Measurements from ENCODE around the gene TIMM23B. TPM values are rescaled to one million over a fixed set of nuclear protein-coding genes. Genes with fewer than 3 reads are reported as not detected.
"Not testable (repeated sequence)": the region's sequence is repeated elsewhere in the genome, so short reads cannot be mapped to it uniquely, and the experiment has no call there.

The TIMM23B gene
- total RNA-seq, 2 experiments from 2014 or later: 25.4 to 31.4 TPM

DNA sequence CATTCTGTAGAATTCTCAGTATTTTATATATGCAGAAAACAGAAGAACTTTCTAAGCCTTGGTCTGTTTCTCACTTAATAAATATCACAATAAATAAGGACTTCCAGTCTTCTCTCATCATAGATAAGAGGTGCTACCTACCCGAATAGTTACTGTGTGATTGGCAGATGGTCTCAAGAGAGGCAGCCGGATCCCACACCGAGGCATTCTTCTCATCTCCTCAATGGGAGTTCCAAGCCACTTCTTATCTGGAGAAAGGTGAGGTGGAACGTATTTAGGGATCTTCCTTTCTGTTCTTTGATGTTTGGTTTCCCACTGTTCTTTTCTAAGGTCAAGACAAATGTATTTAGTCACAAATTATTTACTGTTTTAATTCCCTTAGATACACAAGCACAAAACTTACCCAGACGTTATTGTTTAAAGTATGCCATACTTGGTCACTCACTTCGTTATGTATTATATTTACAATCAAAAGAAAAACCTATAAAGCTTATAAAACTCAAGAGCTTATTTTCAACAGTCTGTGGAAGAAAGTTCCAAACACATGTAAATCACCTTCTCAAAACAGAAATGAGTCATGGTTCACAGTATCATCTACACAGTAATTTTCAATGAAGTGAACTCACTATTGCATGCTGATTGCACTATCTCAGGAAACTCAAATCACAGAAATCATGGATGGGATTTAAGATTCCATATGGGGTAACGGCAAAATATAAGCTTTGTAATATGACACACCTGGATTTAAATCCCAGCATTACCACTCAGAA lies 9.7 kb upstream of the TIMM23B start:
- H3K79me2 ChIP-seq (ENCODE audit: insufficient read depth, low read depth, low read length); H3K4me1 ChIP-seq (ENCODE audit: insufficient read depth, low read length, poor library complexity, severe bottlenecking); H3K9me3 ChIP-seq (ENCODE audit: low read length); CTCF ChIA-PET (ENCODE audit: unreplicated experiment); DNase-seq (ENCODE audit: low spot score); BruUV-seq (replicated peaks); H3K4me3 ChIP-seq (ENCODE audit: low read depth, low read length, poor library complexity, severe bottlenecking); intact Hi-C loops (cut with micrococcal nuclease; ENCODE audit: unreplicated experiment); H4K20me1 ChIP-seq (ENCODE audit: insufficient read depth, low read length); POLR2A ChIA-PET; H2AFZ ChIP-seq (ENCODE audit: low read length); H3K27ac ChIP-seq (ENCODE audit: low read depth, low read length, poor library complexity, severe bottlenecking); H3K36me3 ChIP-seq (ENCODE audit: insufficient read depth, low read length); H3K9me2 ChIP-seq (ENCODE audit: insufficient read depth, low read length); H3K4me2 ChIP-seq (ENCODE audit: low read length): not testable (repeated sequence)

- peak overlapping the region; percentile 64; the same call in 1 of the 2 replicates for H2AFZ ChIP-seq (ENCODE audit: low read length)
- CTCF ChIA-PET (ENCODE audit: unreplicated experiment): not testable (repeated sequence)
- peaks cover 59% of the 10 kb centered on the region for H3K79me2 ChIP-seq (ENCODE audit: insufficient read depth, low read depth, low read length)
Observed at GRCh38 chr10:49942339-49942705, 469 bp downstream of the TIMM23B start.

GRCh38 chr10:49943607-49944006 lies 1.8 kb downstream of the TIMM23B start:
- H3K4me2 ChIP-seq (ENCODE audit: low read length): peak overlapping the region; percentile 83

More at GRCh38 chr10:49942339-49942705, 469 bp downstream of the TIMM23B start:
- H3K9me3 ChIP-seq (ENCODE audit: low read length); H4K20me1 ChIP-seq (ENCODE audit: insufficient read depth, low read length); intact Hi-C loops (cut with micrococcal nuclease; ENCODE audit: unreplicated experiment); H3K9me2 ChIP-seq (ENCODE audit: insufficient read depth, low read length); H3K4me1 ChIP-seq (ENCODE audit: insufficient read depth, low read length, poor library complexity, severe bottlenecking): not testable (repeated sequence)
- DNase-seq (ENCODE audit: low spot score): peak; percentile 8
- TSS peak; percentile 76 for BruUV-seq (replicated peaks)
- Histone ChIP-seq H3K27ac (ENCODE audit: low read depth, low read length, poor library complexity, severe bottlenecking) (peak overlapping the region; percentile 60), H3K4me2 (ENCODE audit: low read length) (peak overlapping the region; percentile 83), H3K4me3 (ENCODE audit: low read depth, low read length, poor library complexity, severe bottlenecking) (peak overlapping the region; percentile 85), H3K36me3 (ENCODE audit: insufficient read depth, low read length) (peaks cover 22% of the 10 kb centered on the region)
- POLR2A ChIA-PET: interaction anchor here (0.6 kb wide), 1 partner anchor 14 kb away, joined by 3 read pairs; no protein-coding TSS in a partner anchor

GRCh38 chr10:49948142-49948541 lies 6.3 kb downstream of the TIMM23B start:
- H3K9me2 ChIP-seq (ENCODE audit: insufficient read depth, low read length); H3K27ac ChIP-seq (ENCODE audit: low read depth, low read length, poor library complexity, severe bottlenecking); H3K4me1 ChIP-seq (ENCODE audit: insufficient read depth, low read length, poor library complexity, severe bottlenecking); H4K20me1 ChIP-seq (ENCODE audit: insufficient read depth, low read length); H3K9me3 ChIP-seq (ENCODE audit: low read length); H2AFZ ChIP-seq (ENCODE audit: low read length); POLR2A ChIA-PET; H3K4me3 ChIP-seq (ENCODE audit: low read depth, low read length, poor library complexity, severe bottlenecking); H3K4me2 ChIP-seq (ENCODE audit: low read length); BruUV-seq (replicated peaks); intact Hi-C loops (cut with micrococcal nuclease; ENCODE audit: unreplicated experiment); DNase-seq (ENCODE audit: low spot score); CTCF ChIA-PET (ENCODE audit: unreplicated experiment): not testable (repeated sequence)
- Histone ChIP-seq H3K36me3 (ENCODE audit: insufficient read depth, low read length) (peaks cover 31% of the 10 kb centered on the region), H3K79me2 (ENCODE audit: insufficient read depth, low read depth, low read length) (peaks cover 43% of the 10 kb centered on the region)

More at GRCh38 chr10:49943607-49944006, 1.8 kb downstream of the TIMM23B start:
- DNase-seq (ENCODE audit: low spot score); H2AFZ ChIP-seq (ENCODE audit: low read length); CTCF ChIA-PET (ENCODE audit: unreplicated experiment); H3K9me3 ChIP-seq (ENCODE audit: low read length); H3K27ac ChIP-seq (ENCODE audit: low read depth, low read length, poor library complexity, severe bottlenecking); H3K9me2 ChIP-seq (ENCODE audit: insufficient read depth, low read length); H4K20me1 ChIP-seq (ENCODE audit: insufficient read depth, low read length); H3K4me1 ChIP-seq (ENCODE audit: insufficient read depth, low read length, poor library complexity, severe bottlenecking); intact Hi-C loops (cut with micrococcal nuclease; ENCODE audit: unreplicated experiment); BruUV-seq (replicated peaks): not testable (repeated sequence)
- POLR2A ChIA-PET: interaction anchor here (0.6 to 0.8 kb wide), 4 partner anchors 21 to 854 kb away, joined by 3 to 5 read pairs (median 4); no protein-coding TSS in a partner anchor
- peaks cover 28% of the 10 kb centered on the region for H3K36me3 ChIP-seq (ENCODE audit: insufficient read depth, low read length)
- H3K79me2 ChIP-seq (ENCODE audit: insufficient read depth, low read depth, low read length): peaks cover 58% of the 10 kb centered on the region
- H3K4me3 ChIP-seq (ENCODE audit: low read depth, low read length, poor library complexity, severe bottlenecking): peak overlapping the region; percentile 85

DNA sequence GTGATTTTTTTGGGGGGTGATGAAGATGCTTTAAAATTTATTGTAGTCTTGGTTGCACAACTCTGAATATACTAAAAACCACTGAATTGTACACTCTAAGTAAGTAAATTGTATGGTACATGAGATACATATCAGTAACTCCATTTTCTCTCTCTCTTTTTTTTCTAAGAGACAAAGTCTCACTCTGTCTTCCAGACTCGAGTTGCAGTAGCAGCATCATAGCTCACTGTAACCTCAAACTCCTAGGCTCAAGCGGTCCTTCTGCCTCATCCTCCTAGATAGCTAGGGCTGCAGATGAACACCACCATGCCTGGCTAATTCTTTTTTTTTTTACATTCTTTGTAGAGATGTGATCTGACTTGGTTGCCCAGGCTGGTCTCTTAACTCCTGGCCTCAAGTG lies 6.9 kb downstream of the TIMM23B start:
- POLR2A ChIA-PET; H3K27ac ChIP-seq (ENCODE audit: low read depth, low read length, poor library complexity, severe bottlenecking); H4K20me1 ChIP-seq (ENCODE audit: insufficient read depth, low read length); CTCF ChIA-PET (ENCODE audit: unreplicated experiment); H3K4me2 ChIP-seq (ENCODE audit: low read length); H3K9me3 ChIP-seq (ENCODE audit: low read length); H3K9me2 ChIP-seq (ENCODE audit: insufficient read depth, low read length); BruUV-seq (replicated peaks); H2AFZ ChIP-seq (ENCODE audit: low read length); DNase-seq (ENCODE audit: low spot score); H3K4me3 ChIP-seq (ENCODE audit: low read depth, low read length, poor library complexity, severe bottlenecking); intact Hi-C loops (cut with micrococcal nuclease; ENCODE audit: unreplicated experiment); H3K4me1 ChIP-seq (ENCODE audit: insufficient read depth, low read length, poor library complexity, severe bottlenecking): not testable (repeated sequence)
- Histone ChIP-seq H3K79me2 (ENCODE audit: insufficient read depth, low read depth, low read length) (peaks cover 37% of the 10 kb centered on the region), H3K36me3 (ENCODE audit: insufficient read depth, low read length) (peaks cover 32% of the 10 kb centered on the region)

GRCh38 chr10:49952006-49952405 lies 10.2 kb downstream of the TIMM23B start:
- CTCF ChIA-PET (ENCODE audit: unreplicated experiment); H3K9me3 ChIP-seq (ENCODE audit: low read length); H2AFZ ChIP-seq (ENCODE audit: low read length); BruUV-seq (replicated peaks); H3K4me2 ChIP-seq (ENCODE audit: low read length); H3K4me3 ChIP-seq (ENCODE audit: low read depth, low read length, poor library complexity, severe bottlenecking); H3K4me1 ChIP-seq (ENCODE audit: insufficient read depth, low read length, poor library complexity, severe bottlenecking); H3K27ac ChIP-seq (ENCODE audit: low read depth, low read length, poor library complexity, severe bottlenecking); POLR2A ChIA-PET; H4K20me1 ChIP-seq (ENCODE audit: insufficient read depth, low read length); DNase-seq (ENCODE audit: low spot score); intact Hi-C loops (cut with micrococcal nuclease; ENCODE audit: unreplicated experiment); H3K9me2 ChIP-seq (ENCODE audit: insufficient read depth, low read length): not testable (repeated sequence)
- peaks cover 23% of the 10 kb centered on the region; the same call in 1 of the 2 replicates for H3K79me2 ChIP-seq (ENCODE audit: insufficient read depth, low read depth, low read length)
- peaks cover 30% of the 10 kb centered on the region for H3K36me3 ChIP-seq (ENCODE audit: insufficient read depth, low read length)
